ENCODE measurements around the gene VIPAS39.
A peak's percentile ranks its signal among the peaks of the same experiment; 100 is the strongest.

Gene VIPAS39

DNA sequence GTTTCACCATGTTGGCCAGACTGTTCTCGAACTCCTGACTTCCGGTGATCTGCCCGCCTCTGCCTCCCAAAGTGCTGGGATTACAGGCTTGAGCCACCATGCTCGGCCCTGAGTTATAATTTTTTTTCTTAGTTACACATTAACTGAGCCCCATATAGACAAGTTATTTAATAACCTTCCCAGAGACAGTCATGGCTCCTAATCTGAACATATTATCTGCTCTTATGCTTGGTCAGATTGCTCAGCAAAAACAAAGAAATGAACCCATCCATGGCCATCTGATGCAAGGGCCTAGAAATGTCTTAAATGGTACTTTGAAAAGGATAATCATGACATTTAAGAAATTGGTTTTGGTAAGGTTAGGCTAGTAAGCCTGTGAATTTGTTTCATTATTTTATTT, 67.2 kb downstream of the VIPAS39 start:
- no peaks in the 10 kb centered on the region for H3K79me2 ChIP-seq (ENCODE audit: insufficient read depth, low read length)

GRCh38 chr14:77378701-77379100, 78.7 kb downstream of the VIPAS39 start:
- H3K4me1 ChIP-seq (ENCODE audit: insufficient read depth, low read length, poor library complexity, severe bottlenecking), result peaks cover 33% of the 10 kb centered on the region
- H3K9me2 ChIP-seq (replicated peaks; ENCODE audit: low read depth, low read length), result no peaks in the 10 kb centered on the region
- no peaks in the 10 kb centered on the region for H3K27me3 ChIP-seq (ENCODE audit: insufficient read depth, low read length, poor library complexity, severe bottlenecking)
- no peak overlapping the region for H2AFZ ChIP-seq (ENCODE audit: low read length)
- H3K9me3 ChIP-seq (ENCODE audit: insufficient read depth, low read depth, low read length), result no peaks in the 10 kb centered on the region
- H4K20me1 ChIP-seq (ENCODE audit: insufficient read depth, low read length, poor library complexity, severe bottlenecking), result no peaks in the 10 kb centered on the region
- H3K9ac ChIP-seq (ENCODE audit: low read depth, low read length, poor library complexity, severe bottlenecking), result no peak overlapping the region
- H3F3A ChIP-seq (ENCODE audit: low read depth), result no peaks in the 10 kb centered on the region
- peaks cover 26% of the 10 kb centered on the region for H3K79me2 ChIP-seq (ENCODE audit: insufficient read depth, low read length)
- H3K4me2 ChIP-seq (ENCODE audit: low read depth, low read length, poor library complexity, severe bottlenecking), result no peak overlapping the region
- no peaks in the 10 kb centered on the region for H3K36me3 ChIP-seq (ENCODE audit: insufficient read depth, low read length)
- TF ChIP-seq EZH2phosphoT487 (IDR thresholded peaks at IDR 0.05; ENCODE audit: borderline replicate concordance), result no peak
- no peak overlapping the region for H3K4me3 ChIP-seq (ENCODE audit: low read length, poor library complexity, severe bottlenecking)

More for the DNA sequence above, 67.2 kb downstream of the VIPAS39 start:
- no peaks in the 10 kb centered on the region for H3K27me3 ChIP-seq (ENCODE audit: insufficient read depth, low read length, poor library complexity, severe bottlenecking)
- H4K20me1 ChIP-seq (ENCODE audit: insufficient read depth, low read length, poor library complexity, severe bottlenecking), result no peaks in the 10 kb centered on the region
- no peaks in the 10 kb centered on the region for H3F3A ChIP-seq (ENCODE audit: low read depth)
- H3K9me2 ChIP-seq (replicated peaks; ENCODE audit: low read depth, low read length), result no peaks in the 10 kb centered on the region
- H3K36me3 ChIP-seq (ENCODE audit: insufficient read depth, low read length), result no peaks in the 10 kb centered on the region
- no peak overlapping the region for H3K9ac ChIP-seq (ENCODE audit: low read depth, low read length, poor library complexity, severe bottlenecking)
- TF ChIP-seq EZH2phosphoT487 (IDR thresholded peaks at IDR 0.05; ENCODE audit: borderline replicate concordance) (no peak), CTCF (conservative IDR thresholded peaks at IDR 0.05; ENCODE audit: low read length) (no peak)
- H3K4me1 ChIP-seq (ENCODE audit: insufficient read depth, low read length, poor library complexity, severe bottlenecking), result no peaks in the 10 kb centered on the region
- no peak overlapping the region for H2AFZ ChIP-seq (ENCODE audit: low read length)
- H3K9me3 ChIP-seq (ENCODE audit: insufficient read depth, low read depth, low read length), result no peaks in the 10 kb centered on the region
- no peak overlapping the region for H3K4me2 ChIP-seq (ENCODE audit: low read depth, low read length, poor library complexity, severe bottlenecking)
- no peak overlapping the region for H3K4me3 ChIP-seq (ENCODE audit: low read length, poor library complexity, severe bottlenecking)

- H3K4me1 ChIP-seq (ENCODE audit: insufficient read depth, low read length, poor library complexity, severe bottlenecking), result peaks cover 42% of the 10 kb centered on the region
- no peaks in the 10 kb centered on the region for H3K27me3 ChIP-seq (ENCODE audit: insufficient read depth, low read length, poor library complexity, severe bottlenecking)
- peaks cover 32% of the 10 kb centered on the region for H3K79me2 ChIP-seq (ENCODE audit: insufficient read depth, low read length)
- H3K9me2 ChIP-seq (replicated peaks; ENCODE audit: low read depth, low read length), result no peaks in the 10 kb centered on the region
- no peaks in the 10 kb centered on the region for H3K36me3 ChIP-seq (ENCODE audit: insufficient read depth, low read length)
- peak overlapping the region; percentile 87 for H3K9ac ChIP-seq (ENCODE audit: low read depth, low read length, poor library complexity, severe bottlenecking)
- TF ChIP-seq CTCF (conservative IDR thresholded peaks at IDR 0.05; ENCODE audit: low read length) (no peak), EZH2phosphoT487 (IDR thresholded peaks at IDR 0.05; ENCODE audit: borderline replicate concordance) (no peak)
- no peaks in the 10 kb centered on the region for H3K9me3 ChIP-seq (ENCODE audit: insufficient read depth, low read depth, low read length)
- H3F3A ChIP-seq (ENCODE audit: low read depth), result 0 out of 2 replicates have a peak, but pooled peaks cover 1% of the 10 kb centered on the region
- peak overlapping the region; percentile 80 for H3K4me2 ChIP-seq (ENCODE audit: low read depth, low read length, poor library complexity, severe bottlenecking)
- H4K20me1 ChIP-seq (ENCODE audit: insufficient read depth, low read length, poor library complexity, severe bottlenecking), result no peaks in the 10 kb centered on the region
- H2AFZ ChIP-seq (ENCODE audit: low read length), result peak overlapping the region; percentile 96
- H3K4me3 ChIP-seq (ENCODE audit: low read length, poor library complexity, severe bottlenecking), result peak overlapping the region; percentile 82
These were observed 79.9 kb downstream of the VIPAS39 start for GRCh38 chr14:77377502-77377844.

- TF ChIP-seq EZH2phosphoT487 (IDR thresholded peaks at IDR 0.05; ENCODE audit: borderline replicate concordance) (no peak), CTCF (conservative IDR thresholded peaks at IDR 0.05; ENCODE audit: low read length) (no peak)
- Histone ChIP-seq H3K4me2 (ENCODE audit: low read depth, low read length, poor library complexity, severe bottlenecking) (peak within 1 kb of the TSS; percentile 97), H2AFZ (ENCODE audit: low read length) (peak within 1 kb of the TSS; percentile 96), H4K20me1 (ENCODE audit: insufficient read depth, low read length, poor library complexity, severe bottlenecking) (no peaks in the 10 kb centered on the region), H3K9me3 (ENCODE audit: insufficient read depth, low read depth, low read length) (no peaks in the 10 kb centered on the region), H3F3A (ENCODE audit: low read depth) (0 out of 2 replicates have a peak, but pooled peaks cover 7% of the 10 kb centered on the region), H3K27me3 (ENCODE audit: insufficient read depth, low read length, poor library complexity, severe bottlenecking) (no peaks in the 10 kb centered on the region), H3K36me3 (ENCODE audit: insufficient read depth, low read length) (no peaks in the 10 kb centered on the region), H3K79me2 (ENCODE audit: insufficient read depth, low read length) (peaks cover 32% of the 10 kb centered on the region), H3K9me2 (replicated peaks; ENCODE audit: low read depth, low read length) (no peaks in the 10 kb centered on the region), H3K9ac (ENCODE audit: low read depth, low read length, poor library complexity, severe bottlenecking) (peak within 1 kb of the TSS; percentile 87), H3K4me1 (ENCODE audit: insufficient read depth, low read length, poor library complexity, severe bottlenecking) (peaks cover 48% of the 10 kb centered on the region), H3K4me3 (ENCODE audit: low read length, poor library complexity, severe bottlenecking) (peak within 1 kb of the TSS; percentile 82)
These were observed 80.5 kb downstream of the VIPAS39 start, which contains the start of the genes SAMD15 and TMED8 for GRCh38 chr14:77376771-77377501. TSS of gene SAMD15 (plus strand) at chr14:77377379. CDS start at chr14:77377419, 40 bp downstream. TSS of gene TMED8 (minus strand) at chr14:77377094. CDS start at chr14:77377053, 41 bp downstream.

Measured in Loucy (cell line).